Muscle layer of duodenum (tissue), 2 donors: ENCODE measurements around the gene EIF1.
A peak's percentile ranks its signal among the peaks of the same experiment; 100 is the strongest.

Experiments
- H3K27ac ChIP-seq: one replicate; pipeline ENCODE4 v1.7.0; 2013; ENCODE audit warnings: mild to moderate bottlenecking, low read length
- H3K27me3 ChIP-seq: one replicate; pipeline ENCODE4 v1.7.0; 2013; ENCODE audit warnings: low read depth, mild to moderate bottlenecking, control low read depth, low read length
- H3K36me3 ChIP-seq, 2 donors: one replicate each; pipeline ENCODE4 v1.7.0; 2013; ENCODE audit warnings: low read length in 2 of 2, control low read depth in 1 of 2, mild to moderate bottlenecking in 1 of 2; ENCODE audit not compliant: insufficient read depth in 2 of 2, control insufficient read depth in 1 of 2
- H3K4me1 ChIP-seq, 2 donors: one replicate each; pipeline ENCODE4 v1.7.0; 2013; ENCODE audit warnings: low read length in 2 of 2, mild to moderate bottlenecking in 2 of 2, control low read depth in 1 of 2, moderate library complexity in 1 of 2; ENCODE audit not compliant: insufficient read depth in 2 of 2, control insufficient read depth in 1 of 2
- H3K4me3 ChIP-seq, 2 donors: one replicate each; pipeline ENCODE4 v1.7.0; 2013; ENCODE audit warnings: low read length in 2 of 2, low read depth in 1 of 2, mild to moderate bottlenecking in 1 of 2
- H3K9me3 ChIP-seq, 2 donors: one replicate each; pipeline ENCODE4 v1.7.0; 2013; ENCODE audit warnings: low read length in 2 of 2, control low read depth in 1 of 2, mild to moderate bottlenecking in 1 of 2; ENCODE audit not compliant: control insufficient read depth in 1 of 2
- donor health status: healthy.

Gene EIF1

DNA sequence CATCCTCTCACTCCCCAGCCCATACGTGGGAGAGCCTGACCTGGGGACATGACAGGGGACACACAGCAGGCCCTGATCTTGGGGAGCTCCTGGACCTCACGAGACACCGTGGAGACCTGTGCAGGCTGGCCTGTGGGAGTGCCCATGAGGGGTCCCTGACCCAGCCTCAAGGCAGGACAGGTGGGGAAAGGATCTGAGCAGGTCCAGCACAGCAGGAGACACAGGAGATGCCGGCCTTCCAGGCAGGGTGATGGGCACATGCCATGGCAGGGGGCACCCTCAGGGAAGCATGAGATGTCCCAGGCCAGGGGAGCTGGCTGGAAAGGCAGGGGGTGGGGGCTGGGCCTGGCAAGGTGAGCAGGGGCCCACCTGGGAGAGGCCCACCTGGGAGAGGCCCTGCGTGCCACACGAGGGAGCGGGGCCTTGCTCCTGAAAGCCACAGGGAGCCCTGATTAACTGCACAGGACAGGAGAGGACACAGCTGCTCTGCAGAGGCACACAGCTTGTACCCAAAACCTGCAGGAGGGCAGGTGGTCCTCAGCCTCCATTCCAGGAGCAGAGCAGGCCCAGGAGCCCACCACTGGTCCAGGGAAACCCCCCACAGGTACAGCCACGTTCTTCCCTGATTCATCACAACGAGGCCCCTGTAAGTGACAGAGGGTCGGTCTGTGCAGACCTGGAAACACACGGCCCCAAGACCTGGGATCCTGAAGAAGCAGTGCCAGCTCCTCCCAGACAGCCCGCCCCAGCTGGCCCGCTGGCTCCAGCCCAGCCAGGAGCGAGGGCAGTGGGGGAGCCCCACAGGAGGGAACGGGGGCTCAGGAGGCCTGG lies 37.7 kb upstream of the EIF1 start:
- no peaks in the 10 kb centered on the region for H3K36me3 ChIP-seq
- peaks cover 0 to 19% of the 10 kb centered on the region in 2 donors for H3K4me1 ChIP-seq
- H3K27me3 ChIP-seq: no peaks in the 10 kb centered on the region
- no peak overlapping the region for H3K4me3 ChIP-seq
- peak overlapping the region; percentile 71 for H3K27ac ChIP-seq
- H3K9me3 ChIP-seq: no peaks in the 10 kb centered on the region

DNA sequence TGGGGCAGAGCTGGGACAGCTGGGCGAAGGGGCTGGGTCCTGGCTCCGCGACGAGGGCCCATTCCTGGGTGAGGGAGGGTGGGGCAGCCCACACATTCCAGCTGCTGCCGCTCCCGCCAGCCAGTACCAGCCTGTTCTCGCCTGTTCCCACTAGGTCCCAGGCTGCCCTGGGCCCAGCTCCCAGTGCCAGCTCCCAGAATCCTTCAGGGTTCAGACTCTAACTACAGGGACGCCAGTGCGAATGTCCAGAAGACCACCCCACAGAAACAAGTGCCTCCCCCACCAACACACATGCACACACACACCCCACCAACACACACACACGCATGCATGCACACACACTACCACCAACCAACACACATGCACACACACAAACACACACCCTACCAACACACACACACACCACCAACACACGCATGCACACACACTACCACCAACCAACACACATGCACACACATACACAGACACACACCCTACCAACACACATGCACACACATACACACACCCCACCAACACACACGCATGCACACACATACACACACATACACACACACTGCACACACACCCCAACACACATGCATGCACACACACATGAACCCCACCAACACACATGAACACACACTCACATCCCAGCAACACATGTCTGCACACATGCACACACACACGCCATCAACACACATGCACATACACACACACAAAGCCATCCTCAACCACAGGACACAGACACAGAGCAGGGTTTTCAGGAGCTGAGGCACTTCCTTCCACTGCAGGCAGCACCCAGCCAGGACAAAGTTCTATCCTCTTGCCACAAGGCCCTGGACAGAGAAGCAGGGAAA lies 36.8 kb upstream of the EIF1 start:
- Histone ChIP-seq H3K27me3 (no peaks in the 10 kb centered on the region), H3K9me3 (no peaks in the 10 kb centered on the region), H3K4me1 (peaks cover 0 to 19% of the 10 kb centered on the region in 2 donors), H3K36me3 (no peaks in the 10 kb centered on the region), H3K27ac (peak overlapping the region; percentile 71), H3K4me3 (no peak overlapping the region)

DNA sequence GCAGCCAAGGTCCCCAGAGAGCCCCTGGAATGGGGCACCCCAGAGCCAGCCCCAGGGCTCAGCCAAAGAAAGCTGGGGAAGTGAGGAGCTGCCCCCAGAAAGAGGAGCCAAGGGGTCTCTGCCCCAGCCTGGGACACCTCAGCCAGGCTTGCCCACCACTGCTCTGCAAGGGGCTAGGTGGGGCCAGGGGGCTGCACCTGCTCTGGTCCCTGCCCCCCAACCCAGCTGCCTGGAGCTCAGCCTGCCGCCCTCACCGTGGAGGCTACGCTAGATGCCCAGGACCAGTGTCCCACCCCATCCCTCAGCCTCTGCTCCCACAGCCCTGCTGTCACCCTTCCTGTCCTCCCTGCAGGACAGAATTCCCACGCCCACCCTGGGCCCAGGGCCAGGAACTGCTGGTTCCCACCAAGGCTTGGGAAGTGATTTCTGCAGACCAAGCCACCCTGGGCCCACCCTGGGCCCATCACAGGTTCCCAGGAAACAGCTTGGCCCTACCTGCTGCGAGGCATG lies 36.2 kb upstream of the EIF1 start:
- Histone ChIP-seq H3K9me3 (no peaks in the 10 kb centered on the region), H3K4me3 (no peak overlapping the region), H3K36me3 (no peaks in the 10 kb centered on the region), H3K27me3 (no peaks in the 10 kb centered on the region), H3K4me1 (peaks cover 0 to 19% of the 10 kb centered on the region in 2 donors), H3K27ac (peak overlapping the region; percentile 24)

- Histone ChIP-seq H3K36me3 (no peaks in the 10 kb centered on the region), H3K4me3 (no peak overlapping the region), H3K27me3 (no peaks in the 10 kb centered on the region), H3K4me1 (peaks cover 0 to 11% of the 10 kb centered on the region in 2 donors), H3K9me3 (no peaks in the 10 kb centered on the region), H3K27ac (peak overlapping the region; percentile 76)
These were observed 35.3 kb upstream of the EIF1 start for GRCh38 chr17:41653421-41653820.

DNA sequence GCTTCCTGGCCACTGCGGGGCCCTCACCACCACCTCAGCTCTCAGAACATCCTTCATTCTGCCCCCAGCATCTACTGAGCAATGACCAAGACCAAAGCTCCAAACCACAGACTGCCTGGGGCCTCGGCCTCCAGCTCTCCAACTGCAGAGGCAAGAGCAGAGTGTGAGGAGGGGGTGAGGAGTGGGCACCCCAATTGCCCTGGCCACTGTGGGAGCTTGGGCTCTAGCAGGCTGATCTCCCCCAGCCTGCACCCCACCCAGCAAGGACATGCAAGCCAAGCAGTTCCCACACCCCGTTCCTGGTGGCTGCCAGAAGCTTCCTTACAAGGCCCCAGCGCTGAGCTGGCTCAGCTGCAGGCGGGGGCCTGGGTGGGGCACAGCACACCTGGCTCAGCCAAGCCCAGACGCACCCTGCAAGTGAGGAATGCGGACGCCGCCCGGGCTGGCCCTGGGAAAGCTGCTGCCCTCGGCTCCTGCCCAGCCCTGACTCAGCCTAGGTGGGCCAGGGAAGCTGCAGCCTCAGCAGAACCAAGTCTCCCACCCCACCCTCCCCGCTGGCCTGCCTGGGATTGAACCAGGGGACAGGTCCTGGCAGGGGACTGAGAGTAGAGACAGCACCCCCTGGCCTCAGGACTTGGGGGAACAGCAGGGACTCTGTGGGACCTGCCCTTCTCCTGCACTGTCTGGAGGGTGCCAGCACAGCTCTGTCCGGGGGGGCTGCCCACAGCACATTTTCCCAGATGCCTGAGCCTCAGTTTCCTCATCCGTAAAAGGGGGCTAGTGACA lies 34.6 kb upstream of the EIF1 start:
- Histone ChIP-seq H3K9me3 (no peaks in the 10 kb centered on the region), H3K27ac (peak overlapping the region; percentile 87), H3K4me1 (peaks cover 0 to 7% of the 10 kb centered on the region in 2 donors), H3K4me3 (no peak overlapping the region), H3K27me3 (no peaks in the 10 kb centered on the region), H3K36me3 (no peaks in the 10 kb centered on the region)

GRCh38 chr17:41654678-41655607 lies 33.7 kb upstream of the EIF1 start:
- Histone ChIP-seq H3K4me1 (peaks cover 0 to 7% of the 10 kb centered on the region in 2 donors), H3K27ac (peak overlapping the region; percentile 87), H3K4me3 (no peak overlapping the region), H3K36me3 (no peaks in the 10 kb centered on the region), H3K9me3 (no peaks in the 10 kb centered on the region), H3K27me3 (no peaks in the 10 kb centered on the region)

DNA sequence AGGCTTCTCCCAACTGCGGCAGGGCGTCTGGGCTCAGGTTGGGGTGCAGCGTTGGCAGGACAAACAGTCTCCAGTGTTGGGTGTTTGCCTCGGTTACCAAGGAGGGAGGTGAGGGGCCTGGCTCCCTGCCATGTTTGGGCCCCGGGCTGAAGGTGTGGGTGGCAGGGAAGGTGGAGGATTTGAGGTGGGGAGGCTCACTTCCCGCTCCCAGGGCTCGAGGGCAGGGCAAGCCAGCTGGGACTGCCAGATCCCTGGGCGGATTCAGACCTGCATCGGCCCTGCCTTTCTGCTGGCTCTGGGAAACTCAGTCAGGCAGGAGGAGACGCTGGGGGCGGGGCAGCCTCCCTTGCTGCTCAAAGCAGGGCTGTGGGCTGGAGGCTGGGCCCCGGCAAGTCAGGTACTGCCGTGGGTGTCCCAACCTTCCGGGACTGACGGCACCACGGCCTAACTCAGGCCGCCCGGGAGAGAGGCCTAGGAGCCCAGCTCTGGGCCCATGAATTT lies 33.0 kb upstream of the EIF1 start:
- peak overlapping the region; percentile 87 for H3K27ac ChIP-seq
- H3K4me1 ChIP-seq: peaks cover 0 to 7% of the 10 kb centered on the region in 2 donors
- no peaks in the 10 kb centered on the region for H3K36me3 ChIP-seq
- H3K4me3 ChIP-seq: no peak overlapping the region
- no peaks in the 10 kb centered on the region for H3K9me3 ChIP-seq
- no peaks in the 10 kb centered on the region for H3K27me3 ChIP-seq

DNA sequence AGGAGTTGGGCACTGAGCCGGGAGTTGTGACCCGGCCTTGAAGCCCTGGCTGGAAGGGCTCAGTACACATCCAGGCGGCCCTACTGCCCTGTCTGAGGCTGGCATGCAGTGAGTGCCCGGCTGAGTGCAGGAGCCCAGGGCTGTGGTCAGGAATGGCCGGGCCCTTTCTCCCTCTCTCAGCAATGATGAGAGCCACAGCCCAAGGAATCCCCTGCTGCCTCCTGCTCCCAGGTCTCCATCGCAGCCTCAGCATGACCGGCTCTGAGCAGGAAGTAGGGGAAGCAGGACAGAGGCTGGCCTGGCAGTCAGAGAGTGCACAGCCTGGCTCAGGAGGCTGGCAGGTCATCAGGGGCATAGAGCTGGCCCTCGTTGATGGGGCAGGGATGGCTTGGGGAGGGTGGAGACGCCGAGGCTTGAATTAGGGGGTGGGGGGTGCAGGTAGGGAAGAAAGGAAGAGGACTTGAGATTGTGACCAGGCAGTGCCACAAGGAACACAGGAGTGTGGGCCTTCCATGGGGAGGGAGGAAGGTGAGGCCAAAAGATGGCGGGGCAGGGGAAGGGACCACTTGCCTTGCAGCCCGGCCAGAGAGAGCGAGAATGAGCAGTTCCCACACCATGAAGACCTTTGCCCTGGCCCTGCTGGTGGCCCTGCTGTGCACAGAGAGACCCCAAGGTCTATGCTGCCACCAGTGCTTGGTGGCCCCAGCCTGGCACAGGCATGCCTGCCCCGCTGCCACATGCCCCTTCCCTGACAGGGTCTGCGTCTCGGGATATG lies 32.2 kb upstream of the EIF1 start:
- Histone ChIP-seq H3K9me3 (no peaks in the 10 kb centered on the region), H3K36me3 (no peaks in the 10 kb centered on the region), H3K4me3 (no peak overlapping the region), H3K27ac (peak overlapping the region; percentile 87), H3K4me1 (peaks cover 0 to 7% of the 10 kb centered on the region in 2 donors), H3K27me3 (no peaks in the 10 kb centered on the region)

- H3K4me1 ChIP-seq: no peaks in the 10 kb centered on the region
- H3K27ac ChIP-seq: no peak overlapping the region
- no peaks in the 10 kb centered on the region for H3K27me3 ChIP-seq
- H3K9me3 ChIP-seq: no peaks in the 10 kb centered on the region
- H3K4me3 ChIP-seq: no peak overlapping the region
- H3K36me3 ChIP-seq: no peaks in the 10 kb centered on the region
These were observed 31.4 kb upstream of the EIF1 start for GRCh38 chr17:41657176-41657754.
